Chondrocyte (in vitro differentiated cells): ENCODE data around the gene STARD3. TPM values are rescaled to one million over a fixed set of nuclear protein-coding genes. Genes with fewer than 3 reads are reported as not detected.
A peak's percentile ranks its signal among the peaks of the same experiment; 100 is the strongest.

Source experiments
- DNase-seq: peaks from one replicate; pipeline ENCODE4 v3.0.0; 2021; ENCODE audit warnings: mixed read lengths, low spot score
- H3K27ac Mint-ChIP-seq: one replicate; pipeline ENCODE4 v1.8.0; 2021; ENCODE audit warnings: mild to moderate bottlenecking, moderate library complexity, mixed read lengths; ENCODE audit not compliant: unreplicated experiment
- H3K27me3 Mint-ChIP-seq: 2 replicates; pipeline ENCODE4 v1.8.0; 2021; ENCODE audit warnings: low read depth, mixed read lengths
- H3K36me3 Mint-ChIP-seq: 2 replicates; pipeline ENCODE4 v1.8.0; 2021; ENCODE audit warnings: low read depth, mixed read lengths
- H3K4me1 Mint-ChIP-seq: 2 replicates; pipeline ENCODE4 v1.8.0; 2021; ENCODE audit warnings: low read depth, mild to moderate bottlenecking, mixed read lengths
- H3K4me3 Mint-ChIP-seq: one replicate; pipeline ENCODE4 v1.8.0; 2021; ENCODE audit warnings: mild to moderate bottlenecking, moderate library complexity, mixed read lengths; ENCODE audit not compliant: unreplicated experiment
- H3K9me3 Mint-ChIP-seq: 2 replicates; pipeline ENCODE4 v1.8.0; 2021; ENCODE audit warnings: low read depth, mixed read lengths
- CTCF ChIP-seq: fragments of 200-600 bp; sonication (generic); IDR thresholded peaks from 2 replicates; pipeline ENCODE4 v1.5.0; 2021; ENCODE audit warnings: antibody characterized with exemption, mild to moderate bottlenecking, moderate library complexity
- total RNA-seq: library from RNA; stranded (reverse); gene quantifications from 3 replicates; pipeline ENCODE4 v1.2.1, GENCODE V29; 2021

Gene STARD3
- total RNA-seq, 1 donor from 2014 or later: 42.3 TPM

DNA sequence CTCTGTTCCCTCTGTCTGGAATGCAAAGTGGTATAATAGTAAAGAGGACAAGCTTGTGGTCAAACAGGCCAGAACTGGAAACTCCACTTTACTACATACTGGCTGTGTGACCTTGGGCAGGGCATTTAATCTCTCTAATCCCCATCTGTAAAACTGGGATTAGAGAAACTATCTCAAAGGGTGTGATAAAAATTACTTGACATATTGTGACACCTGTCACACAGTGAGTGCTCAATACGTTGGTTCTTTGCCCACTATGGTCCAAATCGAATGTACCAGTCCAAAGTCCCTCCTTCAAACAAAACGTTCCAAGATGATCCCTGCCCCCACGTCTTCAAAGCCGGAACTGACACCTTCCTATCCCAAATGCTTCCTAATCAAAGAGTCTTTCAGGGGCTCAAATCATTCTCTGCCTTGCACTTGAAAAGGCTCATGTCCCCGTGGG is 50.2 kb downstream of the STARD3 start:
- no peak for TF ChIP-seq CTCF

GRCh38 chr17:39687546-39688474 is 50.9 kb downstream of the STARD3 start, which contains the start of gene PGAP3:
Gene PGAP3, minus strand, starts transcription at chr17:39688057. Its CDS starts 43 bp downstream, at chr17:39688014.
- DNase-seq: no peak
- H3K27ac Mint-ChIP-seq: peak within 1 kb of the TSS; percentile 96
- peaks cover 10% of the 10 kb centered on the region for H3K36me3 Mint-ChIP-seq
- H3K9me3 Mint-ChIP-seq: no peaks in the 10 kb centered on the region
- H3K4me1 Mint-ChIP-seq: peaks cover 19% of the 10 kb centered on the region
- TF ChIP-seq CTCF: peak; percentile 40
- no peaks in the 10 kb centered on the region for H3K27me3 Mint-ChIP-seq
- peak within 1 kb of the TSS; percentile 94 for H3K4me3 Mint-ChIP-seq

More for the DNA sequence above, 50.2 kb downstream of the STARD3 start:
- Mint-ChIP-seq H3K27ac (peak overlapping the region; percentile 96), H3K9me3 (no peaks in the 10 kb centered on the region), H3K36me3 (peaks cover 10% of the 10 kb centered on the region), H3K4me1 (peaks cover 19% of the 10 kb centered on the region), H3K27me3 (no peaks in the 10 kb centered on the region), H3K4me3 (peak overlapping the region; percentile 94)
- DNase-seq: no peak

- TF ChIP-seq CTCF: no peak
- peak overlapping the region; percentile 96 for H3K27ac Mint-ChIP-seq
- H3K4me1 Mint-ChIP-seq: peaks cover 19% of the 10 kb centered on the region
- no peak for DNase-seq
- peak overlapping the region; percentile 94 for H3K4me3 Mint-ChIP-seq
- H3K36me3 Mint-ChIP-seq: peaks cover 6% of the 10 kb centered on the region
- no peaks in the 10 kb centered on the region for H3K27me3 Mint-ChIP-seq
- H3K9me3 Mint-ChIP-seq: no peaks in the 10 kb centered on the region
These were observed 51.5 kb downstream of the STARD3 start for GRCh38 chr17:39688475-39688835.

DNA sequence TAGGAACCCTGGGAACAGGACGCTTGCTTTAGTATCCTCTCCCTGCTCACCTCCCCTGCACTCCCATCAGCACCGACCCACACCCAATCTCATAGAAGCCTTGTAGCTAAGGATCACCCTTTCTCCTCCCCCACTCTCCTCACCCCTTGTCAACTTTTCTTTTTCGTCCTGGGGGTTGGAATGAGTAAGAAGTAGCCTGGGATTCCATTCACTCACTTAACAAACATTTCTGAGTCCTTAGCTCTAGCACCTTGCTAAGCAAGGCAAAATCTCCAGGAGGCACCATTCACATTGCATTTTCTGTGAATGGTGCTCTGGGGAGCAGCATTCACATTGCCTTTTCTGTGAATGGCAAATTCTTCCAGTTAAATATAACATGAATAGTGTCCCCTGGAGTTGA is 52.0 kb downstream of the STARD3 start:
- H3K9me3 Mint-ChIP-seq: no peaks in the 10 kb centered on the region
- TF ChIP-seq CTCF: no peak
- no peaks in the 10 kb centered on the region for H3K27me3 Mint-ChIP-seq
- no peak overlapping the region for H3K27ac Mint-ChIP-seq
- peaks cover 19% of the 10 kb centered on the region for H3K4me1 Mint-ChIP-seq
- peaks cover 5% of the 10 kb centered on the region for H3K36me3 Mint-ChIP-seq
- no peak for DNase-seq
- peak overlapping the region; percentile 94 for H3K4me3 Mint-ChIP-seq

DNA sequence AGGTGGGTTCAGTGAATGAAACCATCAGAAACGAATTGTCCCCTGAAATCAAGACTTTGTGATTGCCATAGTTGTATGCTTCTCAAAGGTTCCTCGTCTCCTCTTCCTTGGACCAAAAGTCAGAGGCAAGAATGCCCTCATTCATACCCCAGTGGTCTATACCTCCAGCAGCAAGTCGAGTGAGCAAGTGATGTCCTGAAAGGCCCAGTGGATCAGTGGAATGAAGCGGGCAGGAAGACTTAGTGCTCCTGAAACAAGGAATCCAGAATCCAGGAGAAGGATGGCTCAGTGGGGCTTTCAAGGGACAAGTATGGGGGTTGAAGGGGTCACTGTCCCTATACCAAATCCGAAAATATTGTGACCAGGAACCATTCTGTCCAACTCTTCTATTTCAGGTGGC is 57.6 kb downstream of the STARD3 start:
- Mint-ChIP-seq H3K9me3 (no peaks in the 10 kb centered on the region), H3K4me3 (no peak overlapping the region), H3K4me1 (peaks cover 11% of the 10 kb centered on the region), H3K36me3 (no peaks in the 10 kb centered on the region), H3K27me3 (no peaks in the 10 kb centered on the region), H3K27ac (no peak overlapping the region)
- TF ChIP-seq CTCF: no peak
- no peak for DNase-seq
